ENCODE data around the gene VPS51. TPM values are rescaled to one million over a fixed set of nuclear protein-coding genes. Genes with fewer than 3 reads are reported as not detected.

Gene VPS51
- total RNA-seq (2016; rRNA removed; fragmentation: Illumina TruSeq; extraction: Trizol): 57.4 and 76.3 TPM in 2 replicates
- total RNA-seq (2016; cell fraction: cytosol; rRNA removed; fragmentation: Illumina TruSeq; extraction: Trizol; ENCODE audit: low read depth): 19.9 and 21.8 TPM in 2 replicates
- 57.9 and 73.3 TPM in 2 replicates for total RNA-seq (2016; cell fraction: insoluble cytoplasmic fraction; rRNA removed; fragmentation: Illumina TruSeq; extraction: Trizol)
- 41.6 and 45.8 TPM in 2 replicates for total RNA-seq (2016; cell fraction: membrane; rRNA removed; fragmentation: Illumina TruSeq; extraction: Trizol)
- 39.3 and 42.6 TPM in 2 replicates for total RNA-seq (2016; cell fraction: nucleus; rRNA removed; fragmentation: Illumina TruSeq; extraction: Trizol)
- 90.6 and 104 TPM in 2 replicates for polyA plus RNA-seq (2011; rRNA removed)
- polyA plus RNA-seq (2011; cell fraction: cytosol; rRNA removed): 71.6 and 122 TPM in 2 replicates
- polyA plus RNA-seq (2011; cell fraction: nucleus; rRNA removed): 109 and 133 TPM in 2 replicates
- polyA plus RNA-seq (2012): 63.3 and 65.8 TPM in 2 replicates
- 10.5 and 13.0 TPM in 2 replicates for polyA plus RNA-seq (2016; cell fraction: cytosol; fragmentation: Illumina TruSeq; extraction: Trizol; ENCODE audit: low read depth)
- 57.3 and 57.6 TPM in 2 replicates for polyA plus RNA-seq (2016; cell fraction: insoluble cytoplasmic fraction; fragmentation: Illumina TruSeq; extraction: Trizol; ENCODE audit: low read depth)
- 31.4 and 34.7 TPM in 2 replicates for polyA plus RNA-seq (2016; cell fraction: membrane; fragmentation: Illumina TruSeq; extraction: Trizol; ENCODE audit: low read depth)
- 69.3 and 82.4 TPM in 2 replicates for polyA plus RNA-seq (2016; cell fraction: nucleus; fragmentation: Illumina TruSeq; extraction: Trizol; ENCODE audit: insufficient read depth, low read depth)
- 231 and 328 TPM in 2 replicates for polyA minus RNA-seq (2011; rRNA and poly(A)+ RNA removed; ENCODE audit: low replicate concordance)
- polyA minus RNA-seq (2011; cell fraction: cytosol; rRNA and poly(A)+ RNA removed): 114 and 132 TPM in 2 replicates
- polyA minus RNA-seq (2011; cell fraction: nucleus; rRNA and poly(A)+ RNA removed): 53.6 and 55.8 TPM in 2 replicates
- Bru-seq, nascent RNA: percentile 76 among the genes with signal in this experiment
- BruChase-seq, experiment 1, labeled RNA remaining after a 6-hour chase: percentile 81 among the genes with signal in this experiment
- percentile 74 among the genes with signal in this experiment for BruChase-seq, experiment 2, labeled RNA remaining after a 2-hour chase
- long read RNA-seq, experiment 1, transcript VPS51-201 (10 exons, 2,714 nt): major isoform, 71 of 105 reads
- long read RNA-seq, experiment 1, partial matches to known transcripts: 26 of 105 reads
- long read RNA-seq, experiment 1, other reads (novel, unspliced or antisense): 8 of 105 reads
- long read RNA-seq, experiment 2, transcript VPS51-201 (10 exons, 2,714 nt): major isoform, 161 of 304 reads
- long read RNA-seq, experiment 2, partial matches to known transcripts: 86 of 304 reads
- long read RNA-seq, experiment 2, other reads (novel, unspliced or antisense): 57 of 304 reads

GRCh38 chr11:65095974-65096806 lies at the start of gene VPS51:
Gene VPS51 (plus strand): TSS chr11:65096214. CDS start chr11:65096251, 37 bp downstream.
- H3K4me2 ChIP-seq (ENCODE audit: low read depth, low read length): peak within 1 kb of the TSS; percentile 98
- H2AFZ ChIP-seq (ENCODE audit: low read length): no peak within 1 kb of the TSS
- H3K4me3 ChIP-seq (replicated peaks in 1 of 3; ENCODE audit: insufficient read depth in 1 of 3, low read depth in 2 of 3, low read length in 3 of 3): peak within 1 kb of the TSS; percentile 78 to 85 (median 83)
- ATAC-seq: peak; percentile 98
- peaks cover 0 to 4% of the 10 kb centered on the region in 2 experiments; a peak in 1 of 5 replicates for H3K36me3 ChIP-seq (replicated peaks in 1 of 2; ENCODE audit: control insufficient read depth in 1 of 2, insufficient read depth in 2 of 2, low read length in 2 of 2)
- peak; percentile 87 for DNase-seq (ENCODE audit: low spot score)
- FAIRE-seq: peak; percentile 55
- BruUV-seq (replicated peaks): TSS peak; percentile 92
- no peaks in the 10 kb centered on the region; a peak in 1 of 5 replicates for H3K27me3 ChIP-seq (ENCODE audit: control insufficient read depth in 1 of 2, insufficient read depth in 2 of 2, low read length in 2 of 2)
- peak within 1 kb of the TSS; percentile 93 for H3K27ac ChIP-seq (ENCODE audit: extremely low read length, insufficient read depth, low read length)
- no peaks in the 10 kb centered on the region for H4K20me1 ChIP-seq (ENCODE audit: insufficient read depth, low read length)
- intact Hi-C loops (cut with micrococcal nuclease; ENCODE audit: unreplicated experiment): loop anchor here (2.0 kb wide), 1 partner anchor 15 kb away; the partner anchor contains the start of gene TM7SF2
- H3K9me3 ChIP-seq (ENCODE audit: low read length): no peaks in the 10 kb centered on the region
- ChIA-PET CTCF (ENCODE audit: low intra/inter-chr PET ratio, low total read pairs) (no interaction called here), POLR2A (interaction anchor here (0.6 to 8.1 kb wide), 25 partner anchors 16 to 380 kb away, joined by 3 to 86 read pairs (median 4); partner anchors contain the start of genes ARL2, BATF2, CAPN1 and FAU)
- peaks cover 50% of the 10 kb centered on the region for H3K4me1 ChIP-seq (ENCODE audit: insufficient read depth, low read length)
- WGBS (ENCODE audit: low lambda C conversion rate): 3% methylated on average over 7 of the region's 52 CpGs
- in situ Hi-C loops (cut with HindIII; ENCODE audit: extremely low pct_ligation_motif_present, low pct_unique_long_range_greater_than_20kb): no loop called here
- peak within 1 kb of the TSS; percentile 83 for H3K9ac ChIP-seq (ENCODE audit: insufficient read depth, low read depth, low read length)
- H3K79me2 ChIP-seq (ENCODE audit: insufficient read depth, low read length): peaks cover 5% of the 10 kb centered on the region
- TF ChIP-seq CCAR2 (optimal IDR thresholded peaks at IDR 0.05; ENCODE audit: low read depth, low read length) (peak; percentile 93), ZBTB39 (CRISPR knock-in tag; IDR thresholded peaks at IDR 0.05) (no peak), SMAD1 (CRISPR knock-in tag; IDR thresholded peaks at IDR 0.05; ENCODE audit: borderline replicate concordance, low read depth) (no peak), ZNF720 (CRISPR knock-in tag; IDR thresholded peaks at IDR 0.05) (no peak), GATAD1 (CRISPR knock-in tag; IDR thresholded peaks at IDR 0.05) (peak; percentile 97), NCOA2 (CRISPR knock-in tag; IDR thresholded peaks at IDR 0.05) (peak; percentile 48; the same call in 1 of the 2 replicates), ZNF3 (CRISPR knock-in tag; IDR thresholded peaks at IDR 0.05) (0 out of 2 replicates have a peak, but pooled peaks have one; percentile 34), PTBP1 (IDR thresholded peaks at IDR 0.05; ENCODE audit: low read depth, low read length, poor library complexity, severe bottlenecking) (peak; percentile 64), IKZF4 (CRISPR knock-in tag; IDR thresholded peaks at IDR 0.05; ENCODE audit: borderline replicate concordance, low read depth, not compliant biosample characterization) (no peak), ZNF205 (CRISPR knock-in tag; IDR thresholded peaks at IDR 0.05) (peak; percentile 92), CEBPG (CRISPR knock-in tag; IDR thresholded peaks at IDR 0.05) (0 out of 2 replicates have a peak, but pooled peaks have one; percentile 34), RARA (CRISPR knock-in tag; IDR thresholded peaks at IDR 0.05) (peak; percentile 36), RFXAP (CRISPR knock-in tag; IDR thresholded peaks at IDR 0.05; ENCODE audit: borderline replicate concordance) (no peak; the same call in 1 of the 2 replicates), ZC3H4 (CRISPR knock-in tag; IDR thresholded peaks at IDR 0.05; ENCODE audit: borderline replicate concordance) (no peak; the same call in 1 of the 2 replicates), ZNF563 (CRISPR knock-in tag; IDR thresholded peaks at IDR 0.05) (no peak), ZNF431 (CRISPR knock-in tag; IDR thresholded peaks at IDR 0.05; ENCODE audit: borderline replicate concordance, low read depth) (no peak; the same call in 1 of the 2 replicates)
